Measurements from ENCODE around the gene ITPR2. TPM values are rescaled to one million over a fixed set of nuclear protein-coding genes. Genes with fewer than 3 reads are reported as not detected.

ITPR2 gene
- polyA plus RNA-seq, 2 of the 4 experiments (the other 2 are of a cell fraction) = 3.1 to 8.1 TPM

DNA sequence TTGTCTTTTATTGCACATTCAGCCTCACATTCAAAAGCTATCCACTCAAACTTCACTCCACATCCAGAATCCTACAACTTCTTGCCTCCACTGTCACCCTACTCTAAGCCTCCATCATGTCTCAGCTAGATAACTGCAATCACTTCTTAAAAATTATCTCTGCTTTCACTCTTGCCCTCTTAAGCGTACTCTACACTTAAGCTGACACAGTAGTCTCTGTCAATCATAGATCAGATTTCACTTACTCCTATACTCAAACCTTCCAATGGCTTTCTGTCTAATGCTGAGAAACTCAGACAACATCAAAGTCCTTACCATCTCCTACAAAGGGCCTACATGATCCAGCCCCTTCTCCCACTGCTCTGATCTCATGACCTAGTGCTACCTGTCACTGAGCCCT lies 304.1 kb downstream of the ITPR2 start:
- H3K9me3 ChIP-seq = peaks cover 17% of the 10 kb centered on the region; the same call in 2 of the 3 replicates
- H3K4me1 ChIP-seq = no peaks in the 10 kb centered on the region
- H3K4me2 ChIP-seq = no peak overlapping the region
- DNase-seq (ENCODE audit: low read depth in 1 of 2, low spot score in 1 of 2) (no peak), FAIRE-seq (no peak), ATAC-seq (no peak)
- POLR2A ChIA-PET = no interaction called here
- no peak overlapping the region for H3K4me3 ChIP-seq
- TF ChIP-seq CHD2 (IDR thresholded peaks at IDR 0.05; ENCODE audit: low read length, partially characterized antibody) (no peak), FOSB (CRISPR knock-in tag; IDR thresholded peaks at IDR 0.05) (no peak), GATA3 (IDR thresholded peaks at IDR 0.05; ENCODE audit: borderline replicate concordance) (no peak), TFCP2L1 (CRISPR knock-in tag; IDR thresholded peaks at IDR 0.05) (no peak), BHLHE40 (IDR thresholded peaks at IDR 0.05; ENCODE audit: low read depth, low read length) (no peak), JUNB (IDR thresholded peaks at IDR 0.05) (no peak), NPAS2 (CRISPR knock-in tag; IDR thresholded peaks at IDR 0.05; ENCODE audit: borderline replicate concordance) (no peak), HOXA7 (CRISPR knock-in tag; IDR thresholded peaks at IDR 0.05) (no peak), ZFP36 (IDR thresholded peaks at IDR 0.05; ENCODE audit: borderline replicate concordance, partially characterized antibody) (no peak), NR3C1 (IDR thresholded peaks at IDR 0.05) (no peak), EP300 (IDR thresholded peaks at IDR 0.05) (no peak), FOXS1 (CRISPR knock-in tag; IDR thresholded peaks at IDR 0.05) (no peak), CEBPB (IDR thresholded peaks at IDR 0.05) (no peak), RFX5 (IDR thresholded peaks at IDR 0.05) (no peak), JUN (IDR thresholded peaks at IDR 0.05) (no peak), RNF2 (IDR thresholded peaks at IDR 0.05; ENCODE audit: borderline replicate concordance, low read depth) (no peak)
- CTCF ChIA-PET = interaction anchor here (1.1 to 1.8 kb wide), 2 partner anchors 14 to 410 kb away, joined by 3 to 5 read pairs; no protein-coding TSS in a partner anchor
- H3K27ac ChIP-seq = no peak overlapping the region
- WGBS (ENCODE audit: missing lambda C conversion rate) = 64% methylated on average over 1 of the region's 1 CpG

DNA sequence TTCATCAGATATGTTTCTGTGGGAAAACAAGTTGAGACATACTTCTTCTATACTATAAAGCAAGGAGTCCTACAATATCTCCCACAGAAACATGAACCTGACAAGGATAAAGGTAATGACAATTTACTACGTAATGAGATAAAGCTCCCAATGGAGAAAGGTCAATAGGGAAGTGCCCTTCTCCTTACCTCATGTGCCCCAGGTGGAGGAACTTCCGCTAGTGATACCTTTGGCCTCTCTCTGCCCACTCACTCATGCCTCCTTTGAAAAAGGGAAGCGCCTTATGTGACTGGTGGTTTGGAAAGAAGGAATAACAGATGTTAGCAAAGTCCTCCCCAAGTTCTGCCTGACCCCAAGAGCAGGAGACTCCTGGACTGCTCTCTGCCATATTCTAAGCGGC lies 305.3 kb downstream of the ITPR2 start:
- H3K9me3 ChIP-seq = peaks cover 17% of the 10 kb centered on the region; the same call in 2 of the 3 replicates
- DNase-seq (ENCODE audit: low read depth in 1 of 2, low spot score in 1 of 2) (no peak), ATAC-seq (no peak), FAIRE-seq (no peak)
- 64% methylated on average over 4 of the region's 4 CpGs for WGBS (ENCODE audit: missing lambda C conversion rate)
- no peak overlapping the region for H3K4me2 ChIP-seq
- H3K4me3 ChIP-seq = no peak overlapping the region
- ChIA-PET POLR2A (no interaction called here), CTCF (no interaction called here)
- H3K4me1 ChIP-seq = no peaks in the 10 kb centered on the region
- no peak overlapping the region for H3K27ac ChIP-seq
- TF ChIP-seq CHD4 (IDR thresholded peaks at IDR 0.05; ENCODE audit: borderline replicate concordance) (no peak), KDM1A (IDR thresholded peaks at IDR 0.05; ENCODE audit: low read depth) (no peak), FOSB (CRISPR knock-in tag; IDR thresholded peaks at IDR 0.05) (no peak), RFX5 (IDR thresholded peaks at IDR 0.05) (no peak), NFE2L2 (conservative IDR thresholded peaks at IDR 0.05; ENCODE audit: low read length) (no peak), ZFP36 (IDR thresholded peaks at IDR 0.05; ENCODE audit: borderline replicate concordance, partially characterized antibody) (no peak), JUN (IDR thresholded peaks at IDR 0.05) (no peak), FOXS1 (CRISPR knock-in tag; IDR thresholded peaks at IDR 0.05) (no peak), BHLHE40 (IDR thresholded peaks at IDR 0.05; ENCODE audit: low read depth, low read length) (no peak), RNF2 (IDR thresholded peaks at IDR 0.05; ENCODE audit: borderline replicate concordance, low read depth) (no peak), FOSL2 (IDR thresholded peaks at IDR 0.05) (no peak), FOSL2 (CRISPR knock-in tag; IDR thresholded peaks at IDR 0.05) (no peak), EHF (CRISPR knock-in tag; IDR thresholded peaks at IDR 0.05) (no peak), RAD21 (conservative IDR thresholded peaks at IDR 0.05 in 1 of 2, IDR thresholded peaks at IDR 0.05 in 1 of 2) (no peak)
- TF ChIP-seq, protein P1, sequence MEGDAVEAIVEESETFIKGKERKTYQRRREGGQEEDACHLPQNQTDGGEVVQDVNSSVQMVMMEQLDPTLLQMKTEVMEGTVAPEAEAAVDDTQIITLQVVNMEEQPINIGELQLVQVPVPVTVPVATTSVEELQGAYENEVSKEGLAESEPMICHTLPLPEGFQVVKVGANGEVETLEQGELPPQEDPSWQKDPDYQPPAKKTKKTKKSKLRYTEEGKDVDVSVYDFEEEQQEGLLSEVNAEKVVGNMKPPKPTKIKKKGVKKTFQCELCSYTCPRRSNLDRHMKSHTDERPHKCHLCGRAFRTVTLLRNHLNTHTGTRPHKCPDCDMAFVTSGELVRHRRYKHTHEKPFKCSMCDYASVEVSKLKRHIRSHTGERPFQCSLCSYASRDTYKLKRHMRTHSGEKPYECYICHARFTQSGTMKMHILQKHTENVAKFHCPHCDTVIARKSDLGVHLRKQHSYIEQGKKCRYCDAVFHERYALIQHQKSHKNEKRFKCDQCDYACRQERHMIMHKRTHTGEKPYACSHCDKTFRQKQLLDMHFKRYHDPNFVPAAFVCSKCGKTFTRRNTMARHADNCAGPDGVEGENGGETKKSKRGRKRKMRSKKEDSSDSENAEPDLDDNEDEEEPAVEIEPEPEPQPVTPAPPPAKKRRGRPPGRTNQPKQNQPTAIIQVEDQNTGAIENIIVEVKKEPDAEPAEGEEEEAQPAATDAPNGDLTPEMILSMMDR (IDR thresholded peaks at IDR 0.05) = no peak
- TF ChIP-seq, protein P2, sequence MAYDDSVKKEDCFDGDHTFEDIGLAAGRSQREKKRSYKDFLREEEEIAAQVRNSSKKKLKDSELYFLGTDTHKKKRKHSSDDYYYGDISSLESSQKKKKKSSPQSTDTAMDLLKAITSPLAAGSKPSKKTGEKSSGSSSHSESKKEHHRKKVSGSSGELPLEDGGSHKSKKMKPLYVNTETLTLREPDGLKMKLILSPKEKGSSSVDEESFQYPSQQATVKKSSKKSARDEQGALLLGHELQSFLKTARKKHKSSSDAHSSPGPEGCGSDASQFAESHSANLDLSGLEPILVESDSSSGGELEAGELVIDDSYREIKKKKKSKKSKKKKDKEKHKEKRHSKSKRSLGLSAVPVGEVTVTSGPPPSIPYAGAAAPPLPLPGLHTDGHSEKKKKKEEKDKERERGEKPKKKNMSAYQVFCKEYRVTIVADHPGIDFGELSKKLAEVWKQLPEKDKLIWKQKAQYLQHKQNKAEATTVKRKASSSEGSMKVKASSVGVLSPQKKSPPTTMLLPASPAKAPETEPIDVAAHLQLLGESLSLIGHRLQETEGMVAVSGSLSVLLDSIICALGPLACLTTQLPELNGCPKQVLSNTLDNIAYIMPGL (CRISPR knock-in tag; IDR thresholded peaks at IDR 0.05; ENCODE audit: borderline replicate concordance) = no peak
- TF ChIP-seq, protein P3, sequence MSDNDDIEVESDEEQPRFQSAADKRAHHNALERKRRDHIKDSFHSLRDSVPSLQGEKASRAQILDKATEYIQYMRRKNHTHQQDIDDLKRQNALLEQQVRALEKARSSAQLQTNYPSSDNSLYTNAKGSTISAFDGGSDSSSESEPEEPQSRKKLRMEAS (IDR thresholded peaks at IDR 0.05) = no peak
- TF ChIP-seq, protein P4, sequence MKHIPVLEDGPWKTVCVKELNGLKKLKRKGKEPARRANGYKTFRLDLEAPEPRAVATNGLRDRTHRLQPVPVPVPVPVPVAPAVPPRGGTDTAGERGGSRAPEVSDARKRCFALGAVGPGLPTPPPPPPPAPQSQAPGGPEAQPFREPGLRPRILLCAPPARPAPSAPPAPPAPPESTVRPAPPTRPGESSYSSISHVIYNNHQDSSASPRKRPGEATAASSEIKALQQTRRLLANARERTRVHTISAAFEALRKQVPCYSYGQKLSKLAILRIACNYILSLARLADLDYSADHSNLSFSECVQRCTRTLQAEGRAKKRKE (CRISPR knock-in tag; IDR thresholded peaks at IDR 0.05; ENCODE audit: low read depth) = no peak
- TF ChIP-seq, protein P5, sequence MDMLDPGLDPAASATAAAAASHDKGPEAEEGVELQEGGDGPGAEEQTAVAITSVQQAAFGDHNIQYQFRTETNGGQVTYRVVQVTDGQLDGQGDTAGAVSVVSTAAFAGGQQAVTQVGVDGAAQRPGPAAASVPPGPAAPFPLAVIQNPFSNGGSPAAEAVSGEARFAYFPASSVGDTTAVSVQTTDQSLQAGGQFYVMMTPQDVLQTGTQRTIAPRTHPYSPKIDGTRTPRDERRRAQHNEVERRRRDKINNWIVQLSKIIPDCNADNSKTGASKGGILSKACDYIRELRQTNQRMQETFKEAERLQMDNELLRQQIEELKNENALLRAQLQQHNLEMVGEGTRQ (IDR thresholded peaks at IDR 0.05) = no peak

All from A549 (cell line).